Osteocyte (in vitro differentiated cells): ENCODE data around the gene PRAMEF12. TPM values are rescaled to one million over a fixed set of nuclear protein-coding genes. Genes with fewer than 3 reads are reported as not detected.

Source experiments
- total RNA-seq: library from RNA; stranded (reverse); gene quantifications from 2 replicates; pipeline ENCODE4 v1.2.1, GENCODE V29; 2021

Gene PRAMEF12
- total RNA-seq, 1 donor from 2014 or later = not detected

Other genes with a start within 250 kb of the PRAMEF12 start
- gene DHRS3, start 155.5 kb upstream of the PRAMEF12 start, total RNA-seq = 52.5 and 55.3 TPM in 2 replicates
- not detected in 2 replicates for gene AADACL4, start 129.7 kb upstream of the PRAMEF12 start, total RNA-seq
- not detected in 2 replicates for gene AADACL3, start 57.6 kb upstream of the PRAMEF12 start, total RNA-seq
- gene CFAP107, start 27.5 kb upstream of the PRAMEF12 start, total RNA-seq = not detected in 2 replicates
- gene PRAMEF1, start 17.7 kb downstream of the PRAMEF12 start, total RNA-seq = not detected in 2 replicates
- gene PRAMEF11, start 57.7 kb downstream of the PRAMEF12 start, total RNA-seq = not detected in 2 replicates
- not detected in 2 replicates for gene HNRNPCL1, start 75.0 kb downstream of the PRAMEF12 start, total RNA-seq
- not detected in 2 replicates for gene PRAMEF2, start 83.3 kb downstream of the PRAMEF12 start, total RNA-seq
- gene PRAMEF4, start 112.5 kb downstream of the PRAMEF12 start, total RNA-seq = not detected in 2 replicates
- gene PRAMEF10, start 124.5 kb downstream of the PRAMEF12 start, total RNA-seq = not detected in 2 replicates
- not detected in 2 replicates for gene PRAMEF7, start 142.9 kb downstream of the PRAMEF12 start, total RNA-seq
- gene PRAMEF6, start 173.8 kb downstream of the PRAMEF12 start, total RNA-seq = not detected in 2 replicates